ENCODE measurements around the gene IL1A. TPM values are rescaled to one million over a fixed set of nuclear protein-coding genes. Genes with fewer than 3 reads are reported as not detected.

IL1A gene
- total and polyA plus RNA-seq, 9 of the 15 experiments (the other 6 are each of a cell fraction or from before 2014, with no cell fraction given) = 0.03 to 0.27 (median 0.14) TPM; not detected in 2

- TF ChIP-seq MGA (IDR thresholded peaks at IDR 0.05) = peak; percentile 59
- TF ChIP-seq SIN3A (IDR thresholded peaks at IDR 0.05; ENCODE audit: borderline replicate concordance in 2 of 2, control insufficient read depth in 1 of 2, low read depth in 2 of 2, low read length in 2 of 2) = no peak
- TF ChIP-seq TEAD4 (IDR thresholded peaks at IDR 0.05; ENCODE audit: low read length) = 0 out of 2 replicates have a peak, but pooled peaks have one; percentile 9
- no peak for TF ChIP-seq TEAD4 (CRISPR knock-in tag; IDR thresholded peaks at IDR 0.05; ENCODE audit: borderline replicate concordance)
- no peak for TF ChIP-seq ATF1 (CRISPR knock-in tag; IDR thresholded peaks at IDR 0.05)
- TF ChIP-seq ATF1 (tag; IDR thresholded peaks at IDR 0.05) = peak; percentile 56
- peak; percentile 87 for TF ChIP-seq CREM (IDR thresholded peaks at IDR 0.05; ENCODE audit: low read depth)
- TF ChIP-seq FOSL1 (tag; conservative IDR thresholded peaks at IDR 0.05) = peak; percentile 83
- peak; percentile 73 for TF ChIP-seq ATF7 (IDR thresholded peaks at IDR 0.05)
- TF ChIP-seq HINFP (tag; conservative IDR thresholded peaks at IDR 0.05; ENCODE audit: low read depth) = no peak
- TF ChIP-seq MTA1 (IDR thresholded peaks at IDR 0.05; ENCODE audit: borderline replicate concordance) = no peak
- peak; percentile 73 for TF ChIP-seq ATF3 (IDR thresholded peaks at IDR 0.05)
- TF ChIP-seq ATF3 (CRISPR knock-in tag; conservative IDR thresholded peaks at IDR 0.05) = no peak
Observed at GRCh38 chr2:112812318-112813267, 28.3 kb upstream of the IL1A start (continued).

Measured in K562 (cell line).